ENCODE results near the gene RFLNA. TPM values are rescaled to one million over a fixed set of nuclear protein-coding genes. Genes with fewer than 3 reads are reported as not detected.

Gene RFLNA
- total RNA-seq, 2 donors from 2014 or later: 0.26 TPM; not detected in 1

DNA sequence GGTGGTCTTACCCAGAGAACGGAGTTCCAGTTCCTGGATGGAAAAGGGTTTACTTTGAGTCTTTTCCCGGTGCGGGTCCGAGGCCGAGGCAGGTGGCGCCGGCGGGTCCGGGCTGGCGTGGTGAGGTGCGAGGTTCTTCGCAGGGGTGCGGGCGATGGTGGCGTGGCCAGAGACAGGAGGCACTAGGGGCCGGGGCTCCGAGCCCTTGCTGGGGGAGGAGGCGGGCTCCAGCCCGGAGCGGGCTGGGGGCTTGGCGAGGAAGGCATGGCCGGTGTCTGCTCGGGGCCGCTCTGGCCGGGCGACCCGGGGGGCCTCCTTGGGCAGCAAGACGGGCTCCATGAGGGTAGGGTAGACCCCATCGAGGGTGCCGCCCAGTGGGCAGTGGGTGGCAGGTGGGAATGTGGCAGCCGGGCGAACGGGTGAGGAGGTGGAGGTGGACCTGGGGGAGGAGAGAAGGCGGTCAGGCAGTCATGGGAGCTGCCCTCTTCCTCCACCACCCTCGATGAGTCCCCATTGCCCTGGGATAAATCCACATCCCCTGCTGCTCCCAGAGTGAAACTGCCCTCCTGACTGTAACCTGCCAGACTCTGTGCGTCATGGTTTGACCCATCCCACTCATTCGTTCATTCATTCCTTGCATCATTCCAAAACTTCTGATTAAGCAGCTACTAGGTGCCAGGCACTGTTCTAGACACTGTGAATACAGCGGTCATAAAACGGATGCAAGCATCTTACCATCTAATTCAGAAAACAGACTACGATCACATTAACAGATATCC lies 42.0 kb downstream of the RFLNA start:
- H3K36me3 ChIP-seq (replicated peaks in 1 of 2; ENCODE audit: insufficient read depth in 1 of 2, low read depth in 2 of 2): peaks cover 28 to 57% of the 10 kb centered on the region in 2 donors
- H3K27me3 ChIP-seq: no peaks in the 10 kb centered on the region
- no peaks in the 10 kb centered on the region for H3K4me1 ChIP-seq
- intact Hi-C loops (cut with DNase I): no loop called here
- ATAC-seq (no peak), DNase-seq (no peak)
- 94% methylated on average over 30 to 40 of the region's 40 CpGs for WGBS, 2 donors
- no peaks in the 10 kb centered on the region for H3K9me3 ChIP-seq
- TF ChIP-seq, protein P1, sequence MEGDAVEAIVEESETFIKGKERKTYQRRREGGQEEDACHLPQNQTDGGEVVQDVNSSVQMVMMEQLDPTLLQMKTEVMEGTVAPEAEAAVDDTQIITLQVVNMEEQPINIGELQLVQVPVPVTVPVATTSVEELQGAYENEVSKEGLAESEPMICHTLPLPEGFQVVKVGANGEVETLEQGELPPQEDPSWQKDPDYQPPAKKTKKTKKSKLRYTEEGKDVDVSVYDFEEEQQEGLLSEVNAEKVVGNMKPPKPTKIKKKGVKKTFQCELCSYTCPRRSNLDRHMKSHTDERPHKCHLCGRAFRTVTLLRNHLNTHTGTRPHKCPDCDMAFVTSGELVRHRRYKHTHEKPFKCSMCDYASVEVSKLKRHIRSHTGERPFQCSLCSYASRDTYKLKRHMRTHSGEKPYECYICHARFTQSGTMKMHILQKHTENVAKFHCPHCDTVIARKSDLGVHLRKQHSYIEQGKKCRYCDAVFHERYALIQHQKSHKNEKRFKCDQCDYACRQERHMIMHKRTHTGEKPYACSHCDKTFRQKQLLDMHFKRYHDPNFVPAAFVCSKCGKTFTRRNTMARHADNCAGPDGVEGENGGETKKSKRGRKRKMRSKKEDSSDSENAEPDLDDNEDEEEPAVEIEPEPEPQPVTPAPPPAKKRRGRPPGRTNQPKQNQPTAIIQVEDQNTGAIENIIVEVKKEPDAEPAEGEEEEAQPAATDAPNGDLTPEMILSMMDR (IDR thresholded peaks at IDR 0.05): no peak
- H3K4me3 ChIP-seq: no peak overlapping the region
- H3K27ac ChIP-seq: no peak overlapping the region

DNA sequence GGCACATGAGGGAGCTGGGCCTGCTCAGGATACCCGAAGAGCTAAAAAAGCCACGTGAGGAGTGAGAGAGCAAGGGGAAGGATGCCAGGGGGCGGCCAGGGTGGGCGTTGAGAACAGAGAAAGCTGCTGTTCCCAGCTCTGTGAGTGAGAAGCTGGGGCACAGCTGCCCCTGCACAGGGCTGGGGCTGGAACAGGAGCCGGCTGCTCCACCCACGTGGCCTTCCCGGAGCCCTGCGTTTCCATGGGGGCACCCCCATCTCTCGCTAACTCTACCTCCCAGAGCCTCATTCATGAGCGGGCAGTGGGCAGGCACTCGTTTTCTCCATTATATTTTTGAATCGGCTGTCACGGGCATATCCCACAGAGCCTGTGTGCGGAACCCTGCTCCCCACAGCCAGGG lies 42.7 kb downstream of the RFLNA start:
- H3K27me3 ChIP-seq: no peaks in the 10 kb centered on the region
- ATAC-seq: no peak
- H3K4me1 ChIP-seq: no peaks in the 10 kb centered on the region
- intact Hi-C loops (cut with DNase I): no loop called here
- TF ChIP-seq POLR2A (IDR thresholded peaks at IDR 0.05): no peak
- TF ChIP-seq, protein P1 (IDR thresholded peaks at IDR 0.05): no peak
- H3K9me3 ChIP-seq: no peaks in the 10 kb centered on the region
- no peak overlapping the region for H3K4me3 ChIP-seq
- H3K36me3 ChIP-seq (replicated peaks in 1 of 2; ENCODE audit: insufficient read depth in 1 of 2, low read depth in 2 of 2): peaks cover 21 to 55% of the 10 kb centered on the region in 2 donors
- no peak for DNase-seq
- H3K27ac ChIP-seq: no peak overlapping the region
- 82 to 93% methylated on average over 11 to 14 of the region's 14 CpGs for WGBS, 2 donors

DNA sequence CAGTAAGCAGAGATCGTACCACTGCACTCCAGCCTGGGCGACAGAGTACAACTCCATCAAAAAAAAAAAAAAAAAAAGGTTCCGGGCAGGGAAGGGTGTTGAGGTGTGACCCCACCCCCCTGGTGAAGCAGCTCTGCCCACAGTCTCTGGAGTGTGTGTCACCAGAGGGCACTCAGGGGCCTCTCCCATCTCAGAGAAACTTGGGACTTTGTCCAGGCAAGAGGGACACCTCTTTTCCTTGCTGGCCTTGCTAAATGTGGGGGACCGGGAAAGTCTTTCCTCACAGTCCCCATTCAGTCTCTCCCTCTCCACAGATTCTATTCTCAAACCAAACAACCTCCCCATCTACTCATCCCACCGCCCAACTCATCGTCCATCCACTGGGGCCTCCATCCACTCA lies 43.6 kb downstream of the RFLNA start:
- 91 to 95% methylated on average over 6 of the region's 6 CpGs for WGBS, 2 donors
- intact Hi-C loops (cut with DNase I): no loop called here
- DNase-seq (no peak), ATAC-seq (no peak)
- Histone ChIP-seq H3K36me3 (replicated peaks in 1 of 2; ENCODE audit: insufficient read depth in 1 of 2, low read depth in 2 of 2) (peaks cover 14 to 57% of the 10 kb centered on the region in 2 donors), H3K27me3 (no peaks in the 10 kb centered on the region), H3K9me3 (no peaks in the 10 kb centered on the region), H3K4me1 (no peaks in the 10 kb centered on the region), H3K27ac (no peak overlapping the region), H3K4me3 (no peak overlapping the region)
- TF ChIP-seq, protein P1 (IDR thresholded peaks at IDR 0.05): no peak
- no peak for TF ChIP-seq POLR2A (IDR thresholded peaks at IDR 0.05)

DNA sequence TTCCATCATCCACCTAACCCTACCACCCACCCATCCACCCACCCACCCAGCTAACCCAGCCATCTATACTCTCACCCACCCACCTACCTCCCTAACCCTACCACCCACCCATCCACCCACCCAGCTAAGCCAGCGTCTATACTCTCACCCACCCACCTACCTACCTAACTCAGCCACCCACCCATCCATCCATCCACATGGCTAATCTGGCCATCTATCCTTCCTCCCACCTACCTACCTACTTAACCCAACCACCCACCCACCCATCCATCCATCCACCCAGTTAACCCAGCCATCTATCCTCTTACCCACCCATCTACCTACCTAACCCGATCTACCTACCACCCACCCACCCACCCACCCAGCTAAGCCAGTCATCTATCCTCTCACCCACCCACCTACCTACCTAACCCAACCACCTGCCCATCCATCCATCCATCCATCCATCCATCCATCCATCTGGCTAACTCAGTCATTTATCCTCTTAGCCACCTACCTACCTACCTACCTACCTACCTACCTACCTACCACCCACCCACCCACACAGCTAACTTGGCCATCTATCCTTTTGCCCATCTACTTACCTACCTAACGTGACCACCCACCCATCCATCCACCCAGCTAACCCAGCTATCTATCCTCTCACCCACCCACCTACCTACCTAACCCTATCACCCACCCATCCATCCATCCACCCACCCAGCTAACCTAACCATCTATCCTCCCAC lies 44.1 kb downstream of the RFLNA start:
- Histone ChIP-seq H3K4me3 (no peak overlapping the region), H3K27me3 (no peaks in the 10 kb centered on the region), H3K36me3 (replicated peaks in 1 of 2; ENCODE audit: insufficient read depth in 1 of 2, low read depth in 2 of 2) (peaks cover 14 to 56% of the 10 kb centered on the region in 2 donors), H3K27ac (no peak overlapping the region), H3K9me3 (no peaks in the 10 kb centered on the region), H3K4me1 (no peaks in the 10 kb centered on the region)
- DNase-seq (no peak), ATAC-seq (no peak)
- 85 to 91% methylated on average over 3 of the region's 3 CpGs for WGBS, 2 donors
- intact Hi-C loops (cut with DNase I): no loop called here
- no peak for TF ChIP-seq POLR2A (IDR thresholded peaks at IDR 0.05)
- TF ChIP-seq, protein P1 (IDR thresholded peaks at IDR 0.05): no peak

Measured in body of pancreas (tissue), 4 donors.